OCI-M2 (cell line): ENCODE results near the gene CAPN8.

Source experiments
- DNase-seq: peaks from one replicate; lab custom pipeline; 2025; ENCODE audit not compliant: unreplicated experiment; lab: John Stamatoyannopoulos, UW

Gene CAPN8

GRCh38 chr1:223620297-223620897 lies 45.1 kb downstream of the CAPN8 start:
- DNase-seq: no peak

- DNase-seq: no peak
Observed at GRCh38 chr1:223618680-223619079, 46.8 kb downstream of the CAPN8 start.

- DNase-seq: no peak
Observed at GRCh38 chr1:223617323-223618070, 48.0 kb downstream of the CAPN8 start.

GRCh38 chr1:223616586-223616985 lies 48.9 kb downstream of the CAPN8 start:
- DNase-seq: no peak

GRCh38 chr1:223611936-223612335 lies 53.6 kb downstream of the CAPN8 start:
- DNase-seq: no peak

GRCh38 chr1:223609977-223610376 lies 55.5 kb downstream of the CAPN8 start:
- DNase-seq: no peak

GRCh38 chr1:223609066-223609465 lies 56.4 kb downstream of the CAPN8 start:
- DNase-seq: no peak

GRCh38 chr1:223558512-223558911 lies 107.0 kb downstream of the CAPN8 start:
- DNase-seq: no peak

- DNase-seq: no peak
Observed at GRCh38 chr1:223557130-223557475, 108.4 kb downstream of the CAPN8 start.

GRCh38 chr1:223556414-223557129 lies 108.9 kb downstream of the CAPN8 start:
- DNase-seq: no peak

GRCh38 chr1:223553957-223554356 lies 111.5 kb downstream of the CAPN8 start:
- DNase-seq: no peak

- DNase-seq: no peak
Observed at GRCh38 chr1:223551610-223552009, 113.9 kb downstream of the CAPN8 start.

- no peak for DNase-seq
Observed at GRCh38 chr1:223549740-223550139, 115.8 kb downstream of the CAPN8 start.

GRCh38 chr1:223547316-223548114 lies 118.0 kb downstream of the CAPN8 start:
- DNase-seq: no peak

GRCh38 chr1:223545343-223545742 lies 120.2 kb downstream of the CAPN8 start:
- DNase-seq: no peak

- no peak for DNase-seq
Observed at GRCh38 chr1:223543560-223543959, 121.9 kb downstream of the CAPN8 start.

- no peak for DNase-seq
Observed at GRCh38 chr1:223542831-223543230, 122.7 kb downstream of the CAPN8 start.

- no peak for DNase-seq
Observed at GRCh38 chr1:223540485-223541106, 124.9 kb downstream of the CAPN8 start.

GRCh38 chr1:223539750-223540149 lies 125.8 kb downstream of the CAPN8 start:
- DNase-seq: no peak

- DNase-seq: no peak
Observed at GRCh38 chr1:223538981-223539380, 126.5 kb downstream of the CAPN8 start.

GRCh38 chr1:223535319-223535718 lies 130.2 kb downstream of the CAPN8 start:
- DNase-seq: no peak
